ENCODE results near the gene PRUNE1. TPM values are rescaled to one million over a fixed set of nuclear protein-coding genes. Genes with fewer than 3 reads are reported as not detected.

Gene PRUNE1
- polyA plus RNA-seq, 2 of the 4 experiments (the other 2 are of a cell fraction) = 11.9 to 27.5 TPM

- Histone ChIP-seq H3K4me3 (no peak overlapping the region), H3K27ac (no peak overlapping the region), H3K9me3 (no peaks in the 10 kb centered on the region), H3K4me2 (no peak overlapping the region), H3K4me1 (peaks cover 19% of the 10 kb centered on the region)
- CTCF ChIA-PET = interaction anchor here (0.6 to 26.8 kb wide), 6 partner anchors 0 to 451 kb away, joined by 3 to 586 read pairs (median 6); partner anchors contain the start of genes ANXA9, CERS2 and MINDY1
- 82% methylated on average over 2 of the region's 2 CpGs for WGBS (ENCODE audit: missing lambda C conversion rate)
- no peak for ATAC-seq
- FAIRE-seq = no peak
- TF ChIP-seq, protein P1, sequence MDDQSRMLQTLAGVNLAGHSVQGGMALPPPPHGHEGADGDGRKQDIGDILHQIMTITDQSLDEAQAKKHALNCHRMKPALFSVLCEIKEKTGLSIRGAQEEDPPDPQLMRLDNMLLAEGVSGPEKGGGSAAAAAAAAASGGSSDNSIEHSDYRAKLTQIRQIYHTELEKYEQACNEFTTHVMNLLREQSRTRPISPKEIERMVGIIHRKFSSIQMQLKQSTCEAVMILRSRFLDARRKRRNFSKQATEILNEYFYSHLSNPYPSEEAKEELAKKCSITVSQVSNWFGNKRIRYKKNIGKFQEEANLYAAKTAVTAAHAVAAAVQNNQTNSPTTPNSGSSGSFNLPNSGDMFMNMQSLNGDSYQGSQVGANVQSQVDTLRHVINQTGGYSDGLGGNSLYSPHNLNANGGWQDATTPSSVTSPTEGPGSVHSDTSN (IDR thresholded peaks at IDR 0.05) = no peak
- TF ChIP-seq KDM1A (IDR thresholded peaks at IDR 0.05; ENCODE audit: low read depth) = no peak
- no peak for TF ChIP-seq ELK1 (IDR thresholded peaks at IDR 0.05; ENCODE audit: low read depth, low read length)
- TF ChIP-seq JUNB (IDR thresholded peaks at IDR 0.05) = no peak
- TF ChIP-seq JUN (IDR thresholded peaks at IDR 0.05) = no peak
- no peak for TF ChIP-seq CHD2 (IDR thresholded peaks at IDR 0.05; ENCODE audit: low read length, partially characterized antibody)
- no peak for TF ChIP-seq GATA3 (IDR thresholded peaks at IDR 0.05; ENCODE audit: borderline replicate concordance)
- no peak for TF ChIP-seq MAZ (IDR thresholded peaks at IDR 0.05; ENCODE audit: borderline replicate concordance, low read depth, low read length)
- TF ChIP-seq HES2 (IDR thresholded peaks at IDR 0.05) = no peak
- TF ChIP-seq HDAC2 (IDR thresholded peaks at IDR 0.05) = no peak
- TF ChIP-seq FOXS1 (CRISPR knock-in tag; IDR thresholded peaks at IDR 0.05) = no peak
- no peak for TF ChIP-seq TP53 (CRISPR knock-in tag; IDR thresholded peaks at IDR 0.05)
- TF ChIP-seq, protein P2, sequence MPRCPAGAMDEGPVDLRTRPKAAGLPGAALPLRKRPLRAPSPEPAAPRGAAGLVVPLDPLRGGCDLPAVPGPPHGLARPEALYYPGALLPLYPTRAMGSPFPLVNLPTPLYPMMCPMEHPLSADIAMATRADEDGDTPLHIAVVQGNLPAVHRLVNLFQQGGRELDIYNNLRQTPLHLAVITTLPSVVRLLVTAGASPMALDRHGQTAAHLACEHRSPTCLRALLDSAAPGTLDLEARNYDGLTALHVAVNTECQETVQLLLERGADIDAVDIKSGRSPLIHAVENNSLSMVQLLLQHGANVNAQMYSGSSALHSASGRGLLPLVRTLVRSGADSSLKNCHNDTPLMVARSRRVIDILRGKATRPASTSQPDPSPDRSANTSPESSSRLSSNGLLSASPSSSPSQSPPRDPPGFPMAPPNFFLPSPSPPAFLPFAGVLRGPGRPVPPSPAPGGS (IDR thresholded peaks at IDR 0.05) = no peak
- TF ChIP-seq HOXA7 (CRISPR knock-in tag; IDR thresholded peaks at IDR 0.05) = no peak
- TF ChIP-seq HOXB5 (CRISPR knock-in tag; IDR thresholded peaks at IDR 0.05) = no peak
- TF ChIP-seq CBX8 (IDR thresholded peaks at IDR 0.05) = no peak
- no peak for TF ChIP-seq NPAS2 (CRISPR knock-in tag; IDR thresholded peaks at IDR 0.05; ENCODE audit: borderline replicate concordance)
- no peak for TF ChIP-seq POLR2A (IDR thresholded peaks at IDR 0.05; ENCODE audit: low read length)
- TF ChIP-seq, protein P3, sequence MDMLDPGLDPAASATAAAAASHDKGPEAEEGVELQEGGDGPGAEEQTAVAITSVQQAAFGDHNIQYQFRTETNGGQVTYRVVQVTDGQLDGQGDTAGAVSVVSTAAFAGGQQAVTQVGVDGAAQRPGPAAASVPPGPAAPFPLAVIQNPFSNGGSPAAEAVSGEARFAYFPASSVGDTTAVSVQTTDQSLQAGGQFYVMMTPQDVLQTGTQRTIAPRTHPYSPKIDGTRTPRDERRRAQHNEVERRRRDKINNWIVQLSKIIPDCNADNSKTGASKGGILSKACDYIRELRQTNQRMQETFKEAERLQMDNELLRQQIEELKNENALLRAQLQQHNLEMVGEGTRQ (IDR thresholded peaks at IDR 0.05) = no peak
- no peak for DNase-seq (ENCODE audit: low read depth in 1 of 2, low spot score in 1 of 2)
- POLR2A ChIA-PET = no interaction called here
Observed at GRCh38 chr1:150985179-150985825, 22.9 kb upstream of the PRUNE1 start.

- ChIA-PET POLR2A (no interaction called here), CTCF (interaction anchor here (0.9 to 26.8 kb wide), 3 partner anchors 2 to 65 kb away, joined by 3 to 586 read pairs (median 586); partner anchors contain the start of genes ANXA9, CERS2 and MINDY1)
- TF ChIP-seq CBX2 (IDR thresholded peaks at IDR 0.05; ENCODE audit: borderline replicate concordance, low read depth) = no peak
- TF ChIP-seq TP53 (CRISPR knock-in tag; IDR thresholded peaks at IDR 0.05) = no peak
- no peak for TF ChIP-seq EP300 (IDR thresholded peaks at IDR 0.05)
- no peak for TF ChIP-seq HOXB13 (CRISPR knock-in tag; IDR thresholded peaks at IDR 0.05; ENCODE audit: low read depth)
- no peak for TF ChIP-seq HES2 (IDR thresholded peaks at IDR 0.05)
- no peak for TF ChIP-seq SREBF2 (IDR thresholded peaks at IDR 0.05)
- TF ChIP-seq, protein P2 (IDR thresholded peaks at IDR 0.05) = no peak
- TF ChIP-seq NFE2L2 (conservative IDR thresholded peaks at IDR 0.05; ENCODE audit: low read length) = no peak
- Histone ChIP-seq H3K4me3 (no peak overlapping the region), H3K27ac (no peak overlapping the region), H3K4me2 (no peak overlapping the region), H3K4me1 (no peaks in the 10 kb centered on the region), H3K9me3 (no peaks in the 10 kb centered on the region)
- no peak for ATAC-seq
- WGBS (ENCODE audit: missing lambda C conversion rate) = 81% methylated on average over 7 of the region's 7 CpGs
- DNase-seq (ENCODE audit: low read depth in 1 of 2, low spot score in 1 of 2) = no peak
- FAIRE-seq = no peak
Observed at GRCh38 chr1:150987924-150988323, 20.3 kb upstream of the PRUNE1 start.
